Measurements from ENCODE around the gene APOA4. TPM values are rescaled to one million over a fixed set of nuclear protein-coding genes. Genes with fewer than 3 reads are reported as not detected.

APOA4 gene
- polyA plus RNA-seq, 1 of the 3 experiments (the other 2 are of a cell fraction), result not detected

- no peak for TF ChIP-seq USF1 (IDR thresholded peaks at IDR 0.05; ENCODE audit: borderline replicate concordance, low read depth)
- no peak for TF ChIP-seq YY1 (IDR thresholded peaks at IDR 0.05; ENCODE audit: low read depth)
These were observed 39.8 kb upstream of the APOA4 start (continued) for GRCh38 chr11:116862951-116863350.

GRCh38 chr11:116862185-116862584, 39.1 kb upstream of the APOA4 start:
- Histone ChIP-seq H3K36me3 (replicated peaks in 1 of 2; ENCODE audit: control insufficient read depth in 1 of 2, insufficient read depth in 2 of 2, low read length in 1 of 2) (peaks cover 23 to 43% of the 10 kb centered on the region in 2 experiments), H3K27me3 (ENCODE audit: insufficient read depth) (no peaks in the 10 kb centered on the region), H3F3A (replicated peaks; ENCODE audit: insufficient read depth) (peaks cover 16% of the 10 kb centered on the region), H3K4me3 (ENCODE audit: low read depth in 2 of 2, low read length in 1 of 2) (no peak overlapping the region), H2AFZ (ENCODE audit: low read depth) (no peak overlapping the region), H3K9me2 (no peaks in the 10 kb centered on the region), H3K79me2 (ENCODE audit: insufficient read depth) (no peaks in the 10 kb centered on the region), H3K4me2 (peak overlapping the region; percentile 5; the same call in 1 of the 2 replicates), H3K9me3 (no peaks in the 10 kb centered on the region), H3K4me1 (ENCODE audit: control insufficient read depth in 1 of 2, insufficient read depth in 2 of 2, low read depth in 1 of 2, low read length in 1 of 2) (peaks cover 21 to 40% of the 10 kb centered on the region in 2 experiments), H3K9ac (no peak overlapping the region; the same call in 1 of the 2 replicates), H4K20me1 (ENCODE audit: insufficient read depth) (no peaks in the 10 kb centered on the region), H3K27ac (ENCODE audit: low read depth in 2 of 2, low read length in 1 of 2) (peak overlapping the region; percentile 72 to 87)
- peak; percentile 73 for DNase-seq
- ChIA-PET CTCF (interaction anchor here (1.4 to 4.9 kb wide), 4 partner anchors 17 to 244 kb away, joined by 3 to 32 read pairs (median 18); partner anchors contain the start of gene APOA5), POLR2A (interaction anchor here (1.1 kb wide), 1 partner anchor 26 kb away, joined by 3 read pairs; no protein-coding TSS in a partner anchor)
- WGBS (ENCODE audit: low lambda C conversion rate), result 70% methylated on average over 3 of the region's 3 CpGs
- TF ChIP-seq CHD2 (IDR thresholded peaks at IDR 0.05; ENCODE audit: low read length, partially characterized antibody) (peak; percentile 69), FOSL2 (IDR thresholded peaks at IDR 0.05; ENCODE audit: borderline replicate concordance, low read depth) (no peak), SIN3A (IDR thresholded peaks at IDR 0.05; ENCODE audit: borderline replicate concordance, low read depth, low read length) (no peak), RFX5 (IDR thresholded peaks at IDR 0.05; ENCODE audit: low read length) (no peak), POLR2AphosphoS5 (IDR thresholded peaks at IDR 0.05; ENCODE audit: low read depth, low read length) (no peak), IRF3 (IDR thresholded peaks at IDR 0.05; ENCODE audit: low read depth, low read length) (no peak), RAD21 (IDR thresholded peaks at IDR 0.05; ENCODE audit: low read length) (no peak; the same call in 1 of the 2 replicates), USF2 (IDR thresholded peaks at IDR 0.05; ENCODE audit: borderline replicate concordance, low read depth, low read length) (no peak), NRF1 (IDR thresholded peaks at IDR 0.05; ENCODE audit: low read depth, low read length) (no peak), PBX3 (IDR thresholded peaks at IDR 0.05) (no peak), RXRA (IDR thresholded peaks at IDR 0.05; ENCODE audit: borderline replicate concordance, low read depth) (no peak), SMC3 (IDR thresholded peaks at IDR 0.05; ENCODE audit: low read depth, low read length) (no peak), RCOR1 (IDR thresholded peaks at IDR 0.05; ENCODE audit: low read length) (peak; percentile 92), MAX (IDR thresholded peaks at IDR 0.05; ENCODE audit: low read depth) (no peak), MXI1 (IDR thresholded peaks at IDR 0.05; ENCODE audit: low read depth, low read length) (peak; percentile 61; the same call in 1 of the 2 replicates), EP300 (IDR thresholded peaks at IDR 0.05; ENCODE audit: borderline replicate concordance in 1 of 2, low read depth in 1 of 2, low read length in 1 of 2) (peak in 1 of 2 experiments; percentile 96; a peak in 2 of 4 replicates), NFIC (IDR thresholded peaks at IDR 0.05; ENCODE audit: borderline replicate concordance) (no peak), FOXM1 (IDR thresholded peaks at IDR 0.05; ENCODE audit: low read depth) (no peak), USF1 (IDR thresholded peaks at IDR 0.05; ENCODE audit: borderline replicate concordance, low read depth) (no peak), MEF2A (IDR thresholded peaks at IDR 0.05; ENCODE audit: borderline replicate concordance, low read depth) (no peak), TEAD4 (IDR thresholded peaks at IDR 0.05; ENCODE audit: borderline replicate concordance, insufficient read depth) (no peak), CTCF (IDR thresholded peaks at IDR 0.05) (no peak), GATA2 (CRISPR knock-in tag; IDR thresholded peaks at IDR 0.05) (peak; percentile 90), TAF1 (IDR thresholded peaks at IDR 0.05; ENCODE audit: borderline replicate concordance, low read depth, low read length) (no peak), TCF12 (IDR thresholded peaks at IDR 0.05) (peak; percentile 30; the same call in 1 of the 2 replicates), ELF1 (IDR thresholded peaks at IDR 0.05) (no peak)

All from SK-N-SH (cell line).